HepG2 (cell line): ENCODE measurements around the gene MYO10. TPM values are rescaled to one million over a fixed set of nuclear protein-coding genes. Genes with fewer than 3 reads are reported as not detected.

Experiments
- ATAC-seq: fragments of 200-7000 bp; cut with Tn5 transposase; 3 replicates; pipeline ENCODE4 v1.9.1; 2020; ENCODE audit warnings: mild to moderate bottlenecking, moderate library complexity
- BruUV-seq: library from RNA; stranded (reverse); fragments of 400-500 nt; replicated peaks from 2 replicates; lab custom pipeline; 2021; lab: Mats Ljungman, UMichigan
- CTCF ChIA-PET: fragments of 300-600 bp; formaldehyde crosslinking; extraction: SDS; loops from one replicate; lab custom pipeline; 2021; ENCODE audit warnings: low total read pairs, inconsistent platforms, low intra/inter-chr PET ratio; lab: Yijun Ruan, JAX
- POLR2A ChIA-PET: fragments of 350-600 bp; sonication (Branson Sonifier 250); formaldehyde crosslinking; loops from one replicate; lab custom pipeline; 2020; ENCODE audit warnings: antibody characterized with exemption, inconsistent platforms; lab: Yijun Ruan, JAX
- DNase-seq: peaks from one replicate; pipeline ENCODE4 v3.0.0-alpha.2; 2015; ENCODE audit warnings: low spot score
- FAIRE-seq: peaks from 3 replicates; lab custom pipeline; 2011; peaks lifted over from hg19 to GRCh38; lab: Jason Lieb, UNC
- H2AFZ ChIP-seq: one replicate; pipeline ENCODE4 v1.6.1; 2011; ENCODE audit warnings: low read length, inconsistent platforms
- H3K27ac ChIP-seq: fragments of 300-600 bp; 3 replicates; pipeline ENCODE4 v1.8.0; 2011; ENCODE audit warnings: mixed run types, mild to moderate bottlenecking, mixed read lengths, low read length, inconsistent platforms; ENCODE audit not compliant: insufficient read depth; ENCODE audit errors: extremely low read length
- H3K27me3 ChIP-seq, 2 experiments: fragments of 200-600 bp in 1 of 2; 2 replicates in 1 of 2; 3 replicates in 1 of 2; pipeline versions ENCODE4 v1.6.0 to v1.8.0; 2011; ENCODE audit warnings: low read length in 2 of 2, mild to moderate bottlenecking in 2 of 2, moderate library complexity in 2 of 2, inconsistent platforms in 1 of 2; ENCODE audit not compliant: insufficient read depth in 2 of 2, control insufficient read depth in 1 of 2
- H3K36me3 ChIP-seq, 2 experiments: fragments of 200-600 bp in 1 of 2; replicated peaks in 1 of 2; 2 replicates in 1 of 2; 3 replicates in 1 of 2; pipeline versions ENCODE4 v1.5.1 to v1.8.0; 2011; ENCODE audit warnings: low read length in 2 of 2, inconsistent platforms in 1 of 2; ENCODE audit not compliant: insufficient read depth in 2 of 2, control insufficient read depth in 1 of 2
- H3K4me1 ChIP-seq: 2 replicates; pipeline ENCODE4 v1.5.1; 2012; ENCODE audit warnings: low read length, inconsistent platforms; ENCODE audit not compliant: insufficient read depth
- H3K4me2 ChIP-seq: 2 replicates; pipeline ENCODE4 v1.6.0; 2011; ENCODE audit warnings: low read depth, low read length, inconsistent platforms
- H3K4me3 ChIP-seq, 3 experiments: fragments of 200-600 bp in 1 of 3; sonication (generic), shearing (Covaris generic) in 1 of 3; replicated peaks in 1 of 3; 2 replicates each; pipeline ENCODE4 v1.5.1; 2011 to 2016; ENCODE audit warnings: low read length in 3 of 3, inconsistent platforms in 2 of 3, low read depth in 2 of 3, mild to moderate bottlenecking in 2 of 3, control low read depth in 1 of 3, mixed read lengths in 1 of 3; ENCODE audit not compliant: insufficient read depth in 1 of 3
- H3K79me2 ChIP-seq: one replicate; pipeline ENCODE4 v1.6.1; 2011; ENCODE audit warnings: low read length, inconsistent platforms; ENCODE audit not compliant: insufficient read depth
- H3K9ac ChIP-seq: 2 replicates; pipeline ENCODE4 v1.6.0; 2011; ENCODE audit warnings: mild to moderate bottlenecking, low read depth, low read length, inconsistent platforms; ENCODE audit not compliant: insufficient read depth
- H3K9me3 ChIP-seq: 2 replicates; pipeline ENCODE4 v1.5.1; 2012; ENCODE audit warnings: mild to moderate bottlenecking, low read length
- H4K20me1 ChIP-seq: 2 replicates; pipeline ENCODE4 v1.6.0; 2011; ENCODE audit warnings: inconsistent platforms, mild to moderate bottlenecking, low read length, moderate library complexity; ENCODE audit not compliant: insufficient read depth
- CEBPB ChIP-seq: IDR thresholded peaks from 2 replicates; pipeline ENCODE4 v1.6.1; 2011; ENCODE audit warnings: low read depth, low read length, improper control_type of control experiment, borderline replicate concordance
- CHD2 ChIP-seq: IDR thresholded peaks from 2 replicates; pipeline ENCODE4 v1.6.1; 2011; ENCODE audit warnings: low read depth, low read length, improper control_type of control experiment
- FOXK2 ChIP-seq: fragments of 450-650 bp; IDR thresholded peaks from 2 replicates; pipeline ENCODE4 v1.6.1; 2016
- GATA4 ChIP-seq: sonication (generic); IDR thresholded peaks from 2 replicates; pipeline ENCODE4 v1.6.1; 2016; ENCODE audit warnings: antibody characterized with exemption, low read depth, borderline replicate concordance
- HNRNPK ChIP-seq: fragments of 200-400 bp; formaldehyde crosslinking; IDR thresholded peaks from 2 replicates; pipeline ENCODE4 v1.6.1; 2018; ENCODE audit warnings: low read length, low read depth, moderate library complexity, mild to moderate bottlenecking; ENCODE audit not compliant: poor library complexity, severe bottlenecking
- IKZF4 ChIP-seq: sonication (generic); formaldehyde crosslinking; IDR thresholded peaks from 2 replicates; pipeline ENCODE4 v1.5.1; 2020; ENCODE audit warnings: borderline replicate concordance, mild to moderate bottlenecking, low read depth, missing genetic modification reagents; ENCODE audit errors: not compliant biosample characterization
- JUNB ChIP-seq: sonication (generic); formaldehyde crosslinking; IDR thresholded peaks from 2 replicates; pipeline ENCODE4 v1.8.0; 2022; ENCODE audit warnings: missing genetic modification reagents, mild to moderate bottlenecking, borderline replicate concordance
- MAFK ChIP-seq, 2 experiments: IDR thresholded peaks in 1 of 2; conservative IDR thresholded peaks in 1 of 2; 2 replicates each; pipeline ENCODE4 v1.6.1; 2011; ENCODE audit warnings: improper control_type of control experiment in 2 of 2, low read length in 2 of 2
- SMC3 ChIP-seq: IDR thresholded peaks from 2 replicates; pipeline ENCODE4 v1.6.1; 2011; ENCODE audit warnings: low read length, improper control_type of control experiment
- SP1 ChIP-seq, 2 experiments: fragments of 450-650 bp in 1 of 2; sonication (generic) in 1 of 2; formaldehyde crosslinking in 1 of 2; IDR thresholded peaks; 2 replicates each; pipeline versions ENCODE4 v1.4.0 to v1.6.1; 2016 to 2020; ENCODE audit warnings: missing genetic modification reagents in 1 of 2
- STAG1 ChIP-seq: sonication (generic); formaldehyde crosslinking; IDR thresholded peaks from 2 replicates; pipeline ENCODE4 v1.4.0; 2020; ENCODE audit warnings: missing genetic modification reagents
- TAF1 ChIP-seq: sonication (generic); formaldehyde crosslinking; IDR thresholded peaks from 2 replicates; pipeline ENCODE4 v1.4.0; 2020; ENCODE audit warnings: missing genetic modification reagents
- TARDBP ChIP-seq: sonication (generic); formaldehyde crosslinking; IDR thresholded peaks from 2 replicates; pipeline ENCODE4 v1.8.0; 2022; ENCODE audit warnings: mild to moderate bottlenecking, missing genetic modification reagents
- TRAFD1 ChIP-seq: sonication (generic); formaldehyde crosslinking; IDR thresholded peaks from 2 replicates; pipeline ENCODE4 v1.5.1; 2020; ENCODE audit warnings: missing genetic modification reagents, mild to moderate bottlenecking, borderline replicate concordance
- YEATS4 ChIP-seq: sonication (generic); formaldehyde crosslinking; IDR thresholded peaks from 2 replicates; pipeline ENCODE4 v1.4.0; 2020; ENCODE audit warnings: missing genetic modification reagents, borderline replicate concordance
- ZFX ChIP-seq: sonication (generic); formaldehyde crosslinking; IDR thresholded peaks from 2 replicates; pipeline ENCODE4 v1.4.0; 2020; ENCODE audit warnings: mild to moderate bottlenecking, low read depth, missing genetic modification reagents, moderate library complexity
- ZNF225 ChIP-seq: sonication (generic); formaldehyde crosslinking; IDR thresholded peaks from 2 replicates; pipeline ENCODE4 v1.4.0; 2020; ENCODE audit warnings: mild to moderate bottlenecking, missing genetic modification reagents
- ZNF639 ChIP-seq: conservative IDR thresholded peaks from 2 replicates; pipeline ENCODE4 v1.6.1; 2018; ENCODE audit warnings: missing genetic modification reagents
- WGBS: methylation state at CpG from one replicate; pipeline ENCODE4 v1.1.6; 2017; ENCODE audit warnings: low lambda C conversion rate; 5-methylcytosine and 5-hydroxymethylcytosine counted together
- in situ Hi-C: cut with HindIII; loops from 2 replicates; pipeline ENCODE4 v1.10.0; 2017; ENCODE audit warnings: low pct_unique_long_range_greater_than_20kb; ENCODE audit not compliant: extremely low pct_ligation_motif_present
- intact Hi-C: fragments of 100-400 bp; cut with micrococcal nuclease; formaldehyde crosslinking; loops from one replicate; pipeline ENCODE4 v1.10.0; 2022; ENCODE audit not compliant: unreplicated experiment
- polyA plus RNA-seq, 8 experiments: library from polyadenylated mRNA; depleted of rRNA in 3 of 8; stranded (reverse) in 7 of 8; unstranded in 1 of 8; fragments of >200 nt; fragmentation: Illumina TruSeq in 4 of 8; extraction: Trizol in 4 of 8; gene quantifications; 2 replicates each; pipeline versions ENCODE4 v1.2.1 to v1.2.3, GENCODE V29; 2011 to 2016; ENCODE audit warnings: low read depth in 4 of 8, missing spikeins in 1 of 8, mixed read lengths in 1 of 8; ENCODE audit not compliant: insufficient read depth in 1 of 8
- total RNA-seq, 5 experiments: library from RNA; depleted of rRNA; stranded (reverse); fragments of >200 nt; fragmentation: Illumina TruSeq; extraction: Trizol; gene quantifications; 2 replicates each; pipeline ENCODE4 v1.2.3, GENCODE V29; 2016; ENCODE audit warnings: low read depth in 1 of 5
- TF ChIP-seq, protein P1 (sequence below): sonication (generic); formaldehyde crosslinking; IDR thresholded peaks from 2 replicates; pipeline ENCODE4 v1.4.0; 2020; ENCODE audit warnings: missing genetic modification reagents, mild to moderate bottlenecking, borderline replicate concordance

The MYO10 gene
- total and polyA plus RNA-seq, 2 of the 13 experiments (the other 11 are each of a cell fraction or from before 2014, with no cell fraction given) = 4.5 to 14.0 TPM

DNA sequence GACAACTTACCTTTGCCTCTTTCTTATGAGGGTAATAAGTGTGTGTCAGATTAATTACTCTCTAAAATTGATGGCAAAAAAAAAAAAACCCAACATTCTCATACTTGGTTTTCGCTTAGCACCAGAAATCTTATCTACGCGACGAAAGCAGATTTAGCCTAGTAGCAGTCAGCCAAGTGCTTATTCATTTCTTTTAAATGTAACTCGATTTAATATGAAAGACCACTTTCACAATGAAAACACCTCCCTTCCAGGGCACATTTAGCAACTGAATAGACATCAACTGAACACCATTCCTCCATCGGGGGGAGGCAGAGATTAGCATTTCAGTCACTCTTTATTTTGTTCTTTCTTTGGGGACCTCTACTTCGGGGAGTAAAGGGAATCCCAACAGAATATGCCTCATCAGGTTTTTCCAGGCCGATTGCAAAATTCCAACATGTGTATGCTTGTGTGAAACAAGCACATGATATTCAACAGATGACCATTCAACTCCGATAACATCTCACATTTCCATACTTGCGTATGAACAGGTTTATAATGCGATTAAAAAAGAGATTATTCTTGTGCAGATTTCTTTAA is 195.2 kb downstream of the MYO10 start:
- no TSS peak for BruUV-seq
- TF ChIP-seq HNRNPK (no peak), SMC3 (0 out of 2 replicates have a peak, but pooled peaks have one; percentile 6), TARDBP (CRISPR knock-in tag) (no peak), CEBPB (no peak), TAF1 (no peak), ZNF225 (no peak), JUNB (CRISPR knock-in tag) (no peak), ZNF639 (CRISPR knock-in tag) (no peak), MAFK (conservative IDR thresholded peaks at IDR 0.05 in 1 of 2, IDR thresholded peaks at IDR 0.05 in 1 of 2; ENCODE audit: low read length in 2 of 2) (peak; percentile 10 to 13; a peak in 1 of 4 replicates), ZFX (CRISPR knock-in tag) (no peak), CHD2 (no peak), GATA4 (no peak), SP1 (IDR thresholded peaks at IDR 0.05) (no peak), SP1 (CRISPR knock-in tag; IDR thresholded peaks at IDR 0.05) (no peak), FOXK2 (no peak), TRAFD1 (CRISPR knock-in tag) (no peak), YEATS4 (CRISPR knock-in tag) (no peak), STAG1 (CRISPR knock-in tag) (peak; percentile 65), IKZF4 (CRISPR knock-in tag) (no peak)
- TF ChIP-seq, protein P1, sequence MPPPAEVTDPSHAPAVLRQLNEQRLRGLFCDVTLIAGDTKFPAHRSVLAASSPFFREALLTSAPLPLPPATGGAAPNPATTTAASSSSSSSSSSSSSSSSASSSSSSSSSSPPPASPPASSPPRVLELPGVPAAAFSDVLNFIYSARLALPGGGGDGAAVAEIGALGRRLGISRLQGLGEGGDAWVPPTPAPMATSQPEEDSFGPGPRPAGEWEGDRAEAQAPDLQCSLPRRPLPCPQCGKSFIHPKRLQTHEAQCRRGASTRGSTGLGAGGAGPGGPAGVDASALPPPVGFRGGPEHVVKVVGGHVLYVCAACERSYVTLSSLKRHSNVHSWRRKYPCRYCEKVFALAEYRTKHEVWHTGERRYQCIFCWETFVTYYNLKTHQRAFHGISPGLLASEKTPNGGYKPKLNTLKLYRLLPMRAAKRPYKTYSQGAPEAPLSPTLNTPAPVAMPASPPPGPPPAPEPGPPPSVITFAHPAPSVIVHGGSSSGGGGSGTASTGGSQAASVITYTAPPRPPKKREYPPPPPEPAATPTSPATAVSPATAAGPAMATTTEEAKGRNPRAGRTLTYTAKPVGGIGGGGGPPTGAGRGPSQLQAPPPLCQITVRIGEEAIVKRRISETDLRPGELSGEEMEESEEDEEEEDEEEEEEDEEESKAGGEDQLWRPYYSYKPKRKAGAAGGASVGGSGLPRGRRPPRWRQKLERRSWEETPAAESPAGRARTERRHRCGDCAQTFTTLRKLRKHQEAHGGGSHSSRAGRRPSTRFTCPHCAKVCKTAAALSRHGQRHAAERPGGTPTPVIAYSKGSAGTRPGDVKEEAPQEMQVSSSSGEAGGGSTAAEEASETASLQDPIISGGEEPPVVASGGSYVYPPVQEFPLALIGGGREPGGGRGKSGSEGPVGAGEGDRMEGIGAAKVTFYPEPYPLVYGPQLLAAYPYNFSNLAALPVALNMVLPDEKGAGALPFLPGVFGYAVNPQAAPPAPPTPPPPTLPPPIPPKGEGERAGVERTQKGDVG (CRISPR knock-in tag) = no peak

More for the DNA sequence above, 195.2 kb downstream of the MYO10 start:
- intact Hi-C loops = no loop called here
- peak; percentile 16 for DNase-seq
- no peaks in the 10 kb centered on the region for H3K9me3 ChIP-seq
- no peaks in the 10 kb centered on the region for H3K36me3 ChIP-seq
- H3K27ac ChIP-seq = no peak overlapping the region
- H2AFZ ChIP-seq = no peak overlapping the region
- ChIA-PET CTCF (interaction anchor here (0.6 to 1.1 kb wide), 2 partner anchors 8 to 35 kb away, joined by 3 to 4 read pairs; no protein-coding TSS in a partner anchor), POLR2A (no interaction called here)
- peaks cover 53% of the 10 kb centered on the region for H3K4me1 ChIP-seq
- H3K4me2 ChIP-seq = no peak overlapping the region
- no peak for FAIRE-seq
- in situ Hi-C loops = no loop called here
- no peak overlapping the region for H3K4me3 ChIP-seq
- no peaks in the 10 kb centered on the region; a peak in 2 of 5 replicates for H3K27me3 ChIP-seq
- ATAC-seq = no peak
- WGBS = 71% methylated on average over 11 of the region's 11 CpGs
- H4K20me1 ChIP-seq = no peaks in the 10 kb centered on the region
- H3K79me2 ChIP-seq = peaks cover 13% of the 10 kb centered on the region
- no peak overlapping the region for H3K9ac ChIP-seq
